IMR-90 (cell line): Measurements from ENCODE around the gene CPEB1. TPM values are rescaled to one million over a fixed set of nuclear protein-coding genes. Genes with fewer than 3 reads are reported as not detected.

Source experiments
- ATAC-seq: fragments of 200-7000 bp; cut with Tn5 transposase; 2 replicates; pipeline ENCODE4 v1.9.1; 2020; ENCODE audit warnings: low read depth, mild to moderate bottlenecking, moderate library complexity
- BruUV-seq: library from RNA; stranded (reverse); fragments of 400-500 nt; replicated peaks from 2 replicates; lab custom pipeline; 2021; lab: Mats Ljungman, UMichigan
- CTCF ChIA-PET: fragments of 300-600 bp; formaldehyde crosslinking; extraction: SDS; loops from one replicate; lab custom pipeline; 2021; ENCODE audit warnings: antibody characterized with exemption; lab: Yijun Ruan, JAX
- POLR2A ChIA-PET: fragments of 300-600 bp; sonication (Branson Sonifier 250); formaldehyde crosslinking; loops from one replicate; lab custom pipeline; 2022; ENCODE audit warnings: antibody characterized with exemption; ENCODE audit not compliant: unreplicated experiment; lab: Charles Lee
- DNase-seq: peaks from one replicate; pipeline ENCODE4 v3.0.0; 2013
- H2AFZ ChIP-seq: replicated peaks from 2 replicates; pipeline ENCODE3; 2013; ENCODE audit warnings: low read length, mild to moderate bottlenecking; ENCODE audit not compliant: poor library complexity
- H2AK5ac ChIP-seq: 2 replicates; pipeline ENCODE4 v1.6.1; 2013; ENCODE audit warnings: low read depth, low read length, inconsistent platforms
- H2AK9ac ChIP-seq: replicated peaks from 2 replicates; pipeline ENCODE3; 2013; ENCODE audit warnings: mild to moderate bottlenecking, low read depth, low read length, moderate library complexity; ENCODE audit not compliant: poor library complexity
- H2BK120ac ChIP-seq: 2 replicates; pipeline ENCODE4 v1.6.1; 2013; ENCODE audit warnings: low read depth, low read length, inconsistent platforms
- H2BK15ac ChIP-seq: 3 replicates; pipeline ENCODE4 v1.6.1; 2013; ENCODE audit warnings: low read depth, low read length, inconsistent platforms
- H2BK20ac ChIP-seq: 2 replicates; pipeline ENCODE4 v1.6.1; 2013; ENCODE audit warnings: low read depth, mild to moderate bottlenecking, inconsistent platforms, low read length, moderate library complexity
- H2BK5ac ChIP-seq: 2 replicates; pipeline ENCODE4 v1.6.1; 2013; ENCODE audit warnings: mild to moderate bottlenecking, low read depth, low read length, inconsistent platforms; ENCODE audit not compliant: poor library complexity, severe bottlenecking
- H3K14ac ChIP-seq: replicated peaks from 2 replicates; pipeline ENCODE4 v1.6.1; 2013; ENCODE audit warnings: low read depth, low read length, inconsistent platforms
- H3K18ac ChIP-seq: 2 replicates; pipeline ENCODE4 v1.6.1; 2013; ENCODE audit warnings: low read depth, low read length, control low read depth
- H3K23ac ChIP-seq: 2 replicates; pipeline ENCODE4 v1.6.1; 2013; ENCODE audit warnings: low read depth, low read length, inconsistent platforms
- H3K27ac ChIP-seq: 2 replicates; pipeline ENCODE4 v1.5.1; 2013; ENCODE audit warnings: mild to moderate bottlenecking, control low read depth, low read length; ENCODE audit not compliant: insufficient read depth
- H3K27me3 ChIP-seq: 2 replicates; pipeline ENCODE4 v1.6.1; 2013; ENCODE audit warnings: low read length; ENCODE audit not compliant: control insufficient read depth, insufficient read depth
- H3K36me3 ChIP-seq: 2 replicates; pipeline ENCODE4 v1.6.1; 2013; ENCODE audit warnings: low read length, mixed read lengths; ENCODE audit not compliant: control insufficient read depth, insufficient read depth
- H3K4ac ChIP-seq: 2 replicates; pipeline ENCODE4 v1.6.1; 2013; ENCODE audit warnings: low read depth, low read length, inconsistent platforms
- H3K4me1 ChIP-seq: 2 replicates; pipeline ENCODE4 v1.6.1; 2013; ENCODE audit warnings: low read length, mixed read lengths; ENCODE audit not compliant: control insufficient read depth, insufficient read depth
- H3K4me2 ChIP-seq: 2 replicates; pipeline ENCODE4 v1.6.1; 2013; ENCODE audit warnings: low read depth, mild to moderate bottlenecking, control low read depth, low read length, moderate library complexity
- H3K4me3 ChIP-seq: 2 replicates; pipeline ENCODE4 v1.5.1; 2013; ENCODE audit warnings: low read depth, mild to moderate bottlenecking, control low read depth, low read length, moderate library complexity; ENCODE audit not compliant: insufficient read depth
- H3K56ac ChIP-seq: 2 replicates; pipeline ENCODE4 v1.6.1; 2013; ENCODE audit warnings: low read length, inconsistent platforms; ENCODE audit not compliant: insufficient read depth; ENCODE audit errors: extremely low read depth
- H3K79me1 ChIP-seq, 2 experiments: 2 replicates each; pipeline ENCODE4 v1.6.1; 2013; ENCODE audit warnings: low read length in 2 of 2, inconsistent platforms in 1 of 2, low read depth in 1 of 2
- H3K9ac ChIP-seq: 2 replicates; pipeline ENCODE4 v1.6.1; 2013; ENCODE audit warnings: low read depth, low read length, control low read depth
- H3K9me1 ChIP-seq: 2 replicates; pipeline ENCODE4 v1.6.1; 2013; ENCODE audit warnings: low read length, inconsistent platforms; ENCODE audit not compliant: insufficient read depth
- H3K9me3 ChIP-seq: 2 replicates; pipeline ENCODE4 v1.6.1; 2013; ENCODE audit warnings: low read length; ENCODE audit not compliant: control insufficient read depth, insufficient read depth
- H4K20me1 ChIP-seq: 2 replicates; pipeline ENCODE4 v1.6.1; 2013; ENCODE audit warnings: low read length, inconsistent platforms; ENCODE audit not compliant: insufficient read depth
- H4K5ac ChIP-seq: 2 replicates; pipeline ENCODE4 v1.6.1; 2013; ENCODE audit warnings: mild to moderate bottlenecking, low read depth, low read length, control low read depth
- H4K8ac ChIP-seq, 2 experiments: 2 replicates each; pipeline ENCODE4 v1.6.1; 2013; ENCODE audit warnings: low read depth in 2 of 2, low read length in 2 of 2, control low read depth in 1 of 2, inconsistent platforms in 1 of 2
- H4K91ac ChIP-seq: 2 replicates; pipeline ENCODE4 v1.6.1; 2013; ENCODE audit warnings: low read depth, low read length, inconsistent platforms; ENCODE audit not compliant: insufficient read depth
- BHLHE40 ChIP-seq: fragments of 150-350 bp; IDR thresholded peaks from 2 replicates; pipeline ENCODE4 v1.6.1; 2016; ENCODE audit warnings: mild to moderate bottlenecking, low read depth, low read length
- CEBPB ChIP-seq: IDR thresholded peaks from 2 replicates; pipeline ENCODE4 v1.6.1; 2012; ENCODE audit warnings: low read depth, low read length, improper control_type of control experiment
- CHD1 ChIP-seq: IDR thresholded peaks from 2 replicates; pipeline ENCODE4 v1.6.1; 2012; ENCODE audit warnings: low read depth, low read length, improper control_type of control experiment
- CTCF ChIP-seq: conservative IDR thresholded peaks from 2 replicates; pipeline ENCODE4 v1.5.1; 2012; ENCODE audit warnings: mild to moderate bottlenecking, low read depth, low read length, improper control_type of control experiment
- ELK1 ChIP-seq: fragments of 150-350 bp; IDR thresholded peaks from 2 replicates; pipeline ENCODE4 v1.6.1; 2016; ENCODE audit warnings: low read depth, mild to moderate bottlenecking, low read length, moderate library complexity, borderline replicate concordance
- FOS ChIP-seq: fragments of 150-350 bp; IDR thresholded peaks from 2 replicates; pipeline ENCODE4 v1.6.1; 2016; ENCODE audit warnings: low read depth, low read length
- MAFK ChIP-seq: IDR thresholded peaks from 2 replicates; pipeline ENCODE4 v1.6.1; 2012; ENCODE audit warnings: low read depth, low read length, improper control_type of control experiment
- MAZ ChIP-seq: IDR thresholded peaks from 2 replicates; pipeline ENCODE4 v1.6.1; 2012; ENCODE audit warnings: low read depth, mild to moderate bottlenecking, low read length, improper control_type of control experiment, moderate library complexity, borderline replicate concordance
- MXI1 ChIP-seq: IDR thresholded peaks from 2 replicates; pipeline ENCODE4 v1.6.1; 2012; ENCODE audit warnings: low read depth, mild to moderate bottlenecking, low read length, moderate library complexity, borderline replicate concordance
- NFE2L2 ChIP-seq: fragments of 150-350 bp; IDR thresholded peaks from 2 replicates; pipeline ENCODE4 v1.6.1; 2016; ENCODE audit warnings: low read depth, mild to moderate bottlenecking, low read length
- POLR2A ChIP-seq: IDR thresholded peaks from 2 replicates; pipeline ENCODE4 v1.6.1; 2012; ENCODE audit warnings: mild to moderate bottlenecking, low read depth, low read length
- RAD21 ChIP-seq: IDR thresholded peaks from 2 replicates; pipeline ENCODE4 v1.6.1; 2012; ENCODE audit warnings: low read length, improper control_type of control experiment
- RCOR1 ChIP-seq: IDR thresholded peaks from 2 replicates; pipeline ENCODE4 v1.6.1; 2012; ENCODE audit warnings: mild to moderate bottlenecking, low read length, improper control_type of control experiment; ENCODE audit not compliant: insufficient replicate concordance
- RFX5 ChIP-seq: IDR thresholded peaks from 2 replicates; pipeline ENCODE4 v1.8.0; 2012; ENCODE audit warnings: low read depth, mild to moderate bottlenecking, low read length, moderate library complexity
- SMC3 ChIP-seq: fragments of 150-350 bp; IDR thresholded peaks from 2 replicates; pipeline ENCODE4 v1.6.1; 2016; ENCODE audit warnings: low read depth, mild to moderate bottlenecking, antibody characterized with exemption, low read length, moderate library complexity
- WGBS, 2 experiments: methylation state at CpG; one replicate each; pipeline versions ENCODE4 v1.1.5 to v1.1.7; 2013; ENCODE audit warnings: missing lambda C conversion rate in 2 of 2; ENCODE audit not compliant: insufficient read length in 1 of 2; ENCODE audit errors: extremely low coverage in 2 of 2; 5-methylcytosine and 5-hydroxymethylcytosine counted together
- dilution Hi-C: fragments of 300-500 bp; cut with HindIII; formaldehyde crosslinking; loops from one replicate; pipeline ENCODE4 v1.14.3; 2018; ENCODE audit warnings: low sequenced_read_pairs; ENCODE audit not compliant: unreplicated experiment
- in situ Hi-C: fragments of 300-500 bp; cut with MboI; formaldehyde crosslinking; loops from 3 replicates; pipeline ENCODE4 v1.14.3; 2019; ENCODE audit warnings: low sequenced_read_pairs, inconsistent platforms, mixed read lengths
- intact Hi-C: fragments of 100-400 bp; cut with micrococcal nuclease; formaldehyde crosslinking; loops from 2 replicates; pipeline ENCODE4 v1.10.0; 2022
- polyA plus RNA-seq, 3 experiments: library from polyadenylated mRNA; depleted of rRNA; stranded (reverse); fragments of >200 nt; gene quantifications; 2 replicates each; pipeline ENCODE4 v1.2.3, GENCODE V29; 2012; ENCODE audit warnings: low replicate concordance in 1 of 3
- total RNA-seq: library from RNA; depleted of rRNA; stranded (reverse); fragments of >200 nt; gene quantifications from 2 replicates; pipeline ENCODE4 v1.2.3, GENCODE V29; 2012
- TF ChIP-seq, protein P1 (sequence below): fragments of 150-350 bp; IDR thresholded peaks from 2 replicates; pipeline ENCODE4 v1.6.1; 2017; ENCODE audit warnings: mild to moderate bottlenecking, antibody characterized with exemption, low read length, low read depth

Gene CPEB1
- total and polyA plus RNA-seq, 2 of the 4 experiments (the other 2 are of a cell fraction): 8.9 to 12.5 TPM

- H3K9me3 ChIP-seq: no peaks in the 10 kb centered on the region
- no peaks in the 10 kb centered on the region for H3K79me1 ChIP-seq
- no peak overlapping the region for H3K4me3 ChIP-seq
- ATAC-seq (no peak; the same call in 1 of the 2 replicates), DNase-seq (no peak)
- H3K4me2 ChIP-seq: no peak overlapping the region
- H4K91ac ChIP-seq: no peak overlapping the region
- no peak overlapping the region for H2AK9ac ChIP-seq
- no peak overlapping the region for H2BK20ac ChIP-seq
- no peak for TF ChIP-seq POLR2A
- TF ChIP-seq CTCF: no peak
- TF ChIP-seq RFX5: no peak
- no peak for TF ChIP-seq FOS
- no peak for TF ChIP-seq ELK1
- no peak for TF ChIP-seq NFE2L2
- TF ChIP-seq RAD21: no peak
- no peak for TF ChIP-seq BHLHE40
- TF ChIP-seq MXI1: no peak
- TF ChIP-seq, protein P1, sequence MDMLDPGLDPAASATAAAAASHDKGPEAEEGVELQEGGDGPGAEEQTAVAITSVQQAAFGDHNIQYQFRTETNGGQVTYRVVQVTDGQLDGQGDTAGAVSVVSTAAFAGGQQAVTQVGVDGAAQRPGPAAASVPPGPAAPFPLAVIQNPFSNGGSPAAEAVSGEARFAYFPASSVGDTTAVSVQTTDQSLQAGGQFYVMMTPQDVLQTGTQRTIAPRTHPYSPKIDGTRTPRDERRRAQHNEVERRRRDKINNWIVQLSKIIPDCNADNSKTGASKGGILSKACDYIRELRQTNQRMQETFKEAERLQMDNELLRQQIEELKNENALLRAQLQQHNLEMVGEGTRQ: no peak
- TF ChIP-seq CHD1: no peak
- TF ChIP-seq MAZ: no peak
- TF ChIP-seq CEBPB: no peak
- no peak for TF ChIP-seq SMC3
- no peak for TF ChIP-seq RCOR1
- no peak for TF ChIP-seq MAFK
- no peak overlapping the region for H3K9ac ChIP-seq
- H3K56ac ChIP-seq: no peak overlapping the region
- H4K20me1 ChIP-seq: no peaks in the 10 kb centered on the region
- intact Hi-C loops: loop anchor here (10.0 kb wide), 1 partner anchor 60 kb away; no protein-coding TSS in a partner anchor
- dilution Hi-C loops: no loop called here
- H3K9me1 ChIP-seq: no peaks in the 10 kb centered on the region
- H2AK5ac ChIP-seq: no peak overlapping the region
- POLR2A ChIA-PET: no interaction called here
- CTCF ChIA-PET: no interaction called here
- H4K8ac ChIP-seq: no peak overlapping the region
- no peak overlapping the region for H2AFZ ChIP-seq
- no peaks in the 10 kb centered on the region for H3K4me1 ChIP-seq
- BruUV-seq: no TSS peak
- in situ Hi-C loops: no loop called here
- no peak overlapping the region for H3K27ac ChIP-seq
- H3K27me3 ChIP-seq: no peaks in the 10 kb centered on the region
- H2BK15ac ChIP-seq: no peak overlapping the region
- no peak overlapping the region for H2BK5ac ChIP-seq
- no peak overlapping the region for H2BK120ac ChIP-seq
- H3K4ac ChIP-seq: no peak overlapping the region
- no peak overlapping the region for H3K23ac ChIP-seq
- no CpG with 5 or more reads among the region's 4 CpGs for WGBS, 2 experiments
- no peaks in the 10 kb centered on the region for H3K36me3 ChIP-seq
- H3K14ac ChIP-seq: no peak overlapping the region
- H3K18ac ChIP-seq: no peak overlapping the region
- no peak overlapping the region for H4K5ac ChIP-seq
Observed at GRCh38 chr15:82625136-82625535, 22.0 kb downstream of the CPEB1 start.
